K562 (cell line): ENCODE results near the gene BCL2L12.
"Not testable (repeated sequence)": the region's sequence is repeated elsewhere in the genome, so short reads cannot be mapped to it uniquely, and the experiment has no call there.

Experiments
- ATF7 ChIP-seq: fragments of 450-650 bp; IDR thresholded peaks from 2 replicates; pipeline ENCODE4 v1.7.1; 2014; ENCODE audit warnings: mild to moderate bottlenecking, moderate library complexity
- CXXC5 ChIP-seq: fragments of 250-450 bp; sonication (Bioruptor Pico); IDR thresholded peaks from 2 replicates; pipeline ENCODE4 v1.8.0; 2022; ENCODE audit warnings: inconsistent platforms, mild to moderate bottlenecking, moderate library complexity
- E2F1 ChIP-seq: sonication (generic); formaldehyde crosslinking; IDR thresholded peaks from 2 replicates; pipeline ENCODE4 v1.8.1; 2023; ENCODE audit warnings: mild to moderate bottlenecking, missing genetic modification reagents, moderate library complexity
- E2F4 ChIP-seq: sonication (generic); formaldehyde crosslinking; IDR thresholded peaks from 2 replicates; pipeline ENCODE4 v1.8.0; 2022; ENCODE audit warnings: mild to moderate bottlenecking, low read depth, missing genetic modification reagents
- EZH2 ChIP-seq: IDR thresholded peaks from 2 replicates; pipeline ENCODE4 v1.6.1; 2012; ENCODE audit warnings: low read depth, mild to moderate bottlenecking, inconsistent platforms, low read length, borderline replicate concordance
- MLX ChIP-seq, 2 experiments: fragments of 450-650 bp in 1 of 2; sonication (generic) in 1 of 2; formaldehyde crosslinking; conservative IDR thresholded peaks; 2 replicates each; pipeline versions ENCODE4 v1.4.0 to v1.8.1; 2020 to 2022; ENCODE audit warnings: mild to moderate bottlenecking in 1 of 2, missing genetic modification reagents in 1 of 2
- NRF1 ChIP-seq, 2 experiments: fragments of 450-650 bp; IDR thresholded peaks in 1 of 2; conservative IDR thresholded peaks in 1 of 2; 2 replicates each; pipeline ENCODE4 v1.6.1; 2014; ENCODE audit warnings: mild to moderate bottlenecking in 2 of 2
- POLR2AphosphoS5 ChIP-seq: IDR thresholded peaks from 2 replicates; pipeline ENCODE4 v1.6.1; 2011; ENCODE audit warnings: mild to moderate bottlenecking, low read depth, low read length, moderate library complexity; ENCODE audit not compliant: control insufficient read depth, insufficient read depth
- REST ChIP-seq, 2 experiments: fragments of 450-650 bp; formaldehyde crosslinking in 1 of 2; IDR thresholded peaks; 2 replicates each; pipeline versions ENCODE4 v1.4.0 to v1.6.1; 2014 to 2020; ENCODE audit warnings: mild to moderate bottlenecking in 2 of 2, borderline replicate concordance in 1 of 2, low read depth in 1 of 2
- RFX7 ChIP-seq: fragments of 250-450 bp; sonication (Bioruptor Pico); IDR thresholded peaks from 2 replicates; pipeline ENCODE4 v1.5.1; 2021; ENCODE audit warnings: mild to moderate bottlenecking
- SMARCA5 ChIP-seq: fragments of 450-650 bp; IDR thresholded peaks from 2 replicates; pipeline ENCODE4 v1.6.1; 2016
- YBX1 ChIP-seq: fragments of 450-650 bp; IDR thresholded peaks from 2 replicates; pipeline ENCODE4 v1.7.1; 2016; ENCODE audit warnings: mild to moderate bottlenecking
- ZNF583 ChIP-seq: fragments of 250-450 bp; sonication (Bioruptor Pico); IDR thresholded peaks from 2 replicates; pipeline ENCODE4 v1.4.0; 2020

- not testable (repeated sequence) for TF ChIP-seq E2F1 (CRISPR knock-in tag); CXXC5 (CRISPR knock-in tag); REST (IDR thresholded peaks at IDR 0.05; ENCODE audit: borderline replicate concordance); REST (CRISPR knock-in tag; IDR thresholded peaks at IDR 0.05; ENCODE audit: low read depth); POLR2AphosphoS5; NRF1 (conservative IDR thresholded peaks at IDR 0.05 in 1 of 2, IDR thresholded peaks at IDR 0.05 in 1 of 2); SMARCA5; ATF7; MLX (CRISPR knock-in tag; conservative IDR thresholded peaks at IDR 0.05); ZNF583 (CRISPR knock-in tag); EZH2; E2F4 (CRISPR knock-in tag); RFX7 (CRISPR knock-in tag); YBX1
Observed at GRCh38 chr19:49617860-49618259, 47.9 kb upstream of the BCL2L12 start.
